Measurements from ENCODE around the gene CFL2.

The CFL2 gene

GRCh38 chr14:34684578-34684977 lies 29.8 kb downstream of the CFL2 start:
- H3K27ac ChIP-seq (ENCODE audit: extremely low read depth, low read depth, low read length), result no peak overlapping the region
- TF ChIP-seq ZNF214 (tag by site-specific recombination; IDR thresholded peaks at IDR 0.05; ENCODE audit: borderline replicate concordance), result no peak
- no peak for TF ChIP-seq ZNF514 (tag by site-specific recombination; IDR thresholded peaks at IDR 0.05)
- TF ChIP-seq OSR2 (tag by site-specific recombination; IDR thresholded peaks at IDR 0.05), result no peak
- no peak for TF ChIP-seq ZNF501 (tag by site-specific recombination; IDR thresholded peaks at IDR 0.05)
- no peak for TF ChIP-seq ZNF324 (tag by site-specific recombination; IDR thresholded peaks at IDR 0.05)
- no peak for TF ChIP-seq ZNF280D (tag by site-specific recombination; IDR thresholded peaks at IDR 0.05)
- TF ChIP-seq ZNF37A (tag by site-specific recombination; IDR thresholded peaks at IDR 0.05), result no peak
- TF ChIP-seq ZFP41 (tag by site-specific recombination; IDR thresholded peaks at IDR 0.05; ENCODE audit: borderline replicate concordance), result no peak
- TF ChIP-seq SP3 (tag by site-specific recombination; IDR thresholded peaks at IDR 0.05), result no peak
- no peak for TF ChIP-seq ZNF148 (tag by site-specific recombination; IDR thresholded peaks at IDR 0.05; ENCODE audit: borderline replicate concordance)
- no peak for TF ChIP-seq REST (tag by site-specific recombination; IDR thresholded peaks at IDR 0.05)
- no peak for TF ChIP-seq ZNF426 (tag by site-specific recombination; IDR thresholded peaks at IDR 0.05)
- no peak for TF ChIP-seq ZEB2 (tag by site-specific recombination; IDR thresholded peaks at IDR 0.05)
- TF ChIP-seq PRDM4 (tag by site-specific recombination; IDR thresholded peaks at IDR 0.05), result no peak
- TF ChIP-seq ZNF610 (tag by site-specific recombination; IDR thresholded peaks at IDR 0.05; ENCODE audit: borderline replicate concordance), result no peak
- no peak for TF ChIP-seq ZNF449 (tag by site-specific recombination; IDR thresholded peaks at IDR 0.05)

More at GRCh38 chr14:34684578-34684977, 29.8 kb downstream of the CFL2 start:
- Histone ChIP-seq H3K4me3 (ENCODE audit: low read depth, low read length) (no peak overlapping the region), H3K9me3 (ENCODE audit: control insufficient read depth, insufficient read depth, low read depth, low read length) (no peaks in the 10 kb centered on the region), H3K4me1 (ENCODE audit: control insufficient read depth, insufficient read depth, low read length) (no peaks in the 10 kb centered on the region), H3K36me3 (ENCODE audit: control insufficient read depth in 2 of 2, insufficient read depth in 1 of 2, low read length in 2 of 2) (no peaks in the 10 kb centered on the region)
- ChIA-PET POLR2A (no interaction called here), CTCF (no interaction called here)
